Panc1 (cell line): ENCODE data around the gene ZNF599. TPM values are rescaled to one million over a fixed set of nuclear protein-coding genes. Genes with fewer than 3 reads are reported as not detected.

Experiments
- ATAC-seq: fragments of 200-7000 bp; cut with Tn5 transposase; 2 replicates; pipeline ENCODE4 v1.9.1; 2020; ENCODE audit warnings: mild to moderate bottlenecking, moderate library complexity
- BruUV-seq: library from RNA; stranded (reverse); fragments of 400-500 nt; replicated peaks from 2 replicates; lab custom pipeline; 2021; lab: Mats Ljungman, UMichigan
- CTCF ChIA-PET: fragments of 300-600 bp; sonication (Branson Sonifier 250); formaldehyde crosslinking; loops from one replicate; lab custom pipeline; 2022; ENCODE audit warnings: antibody characterized with exemption; lab: Charles Lee
- POLR2A ChIA-PET: fragments of 300-600 bp; sonication (Branson Sonifier 250); formaldehyde crosslinking; loops from one replicate; lab custom pipeline; 2022; ENCODE audit warnings: antibody characterized with exemption; lab: Charles Lee
- DNase-seq: peaks from one replicate; pipeline ENCODE4 v3.0.0-alpha.2; 2010; ENCODE audit warnings: low read depth, low spot score
- H3K27ac ChIP-seq: 2 replicates; pipeline ENCODE4 v1.5.1; 2011; ENCODE audit warnings: mild to moderate bottlenecking, low read length, inconsistent platforms
- H3K27me3 ChIP-seq: fragments of 200-500 bp; sonication (Bioruptor generic); 2 replicates; pipeline ENCODE4 v1.6.0; 2014; ENCODE audit warnings: low read length, inconsistent platforms; ENCODE audit not compliant: control insufficient read depth, insufficient read depth
- H3K36me3 ChIP-seq: fragments of 200-500 bp; sonication (Bioruptor generic); 2 replicates; pipeline ENCODE4 v1.5.1; 2014; ENCODE audit warnings: inconsistent platforms, mild to moderate bottlenecking, low read length, moderate library complexity; ENCODE audit not compliant: control insufficient read depth, insufficient read depth
- H3K4me1 ChIP-seq: 2 replicates; pipeline ENCODE4 v1.5.1; 2011; ENCODE audit warnings: inconsistent platforms, mild to moderate bottlenecking, low read length, moderate library complexity; ENCODE audit not compliant: control insufficient read depth, insufficient read depth
- H3K4me3 ChIP-seq, 2 experiments: 2 replicates each; pipeline ENCODE4 v1.5.1; 2011 to 2012; ENCODE audit warnings: low read depth in 2 of 2, low read length in 2 of 2, mild to moderate bottlenecking in 2 of 2, inconsistent platforms in 1 of 2, moderate library complexity in 1 of 2
- H3K9me3 ChIP-seq: fragments of 200-500 bp; sonication (Bioruptor generic); 2 replicates; pipeline ENCODE4 v1.5.1; 2014; ENCODE audit warnings: low read depth, mild to moderate bottlenecking, inconsistent platforms, low read length, moderate library complexity; ENCODE audit not compliant: control insufficient read depth, insufficient read depth
- CTCF ChIP-seq: fragments of 450-650 bp; IDR thresholded peaks from 2 replicates; pipeline ENCODE4 v1.5.1; 2017; ENCODE audit warnings: mild to moderate bottlenecking
- POLR2AphosphoS5 ChIP-seq: IDR thresholded peaks from 2 replicates; pipeline ENCODE4 v1.6.1; 2012; ENCODE audit warnings: mild to moderate bottlenecking, low read depth, low read length, moderate library complexity
- REST ChIP-seq, 2 experiments: IDR thresholded peaks; 2 replicates each; pipeline ENCODE4 v1.6.1; 2011 to 2012; ENCODE audit warnings: low read depth in 2 of 2, control low read depth in 1 of 2, low read length in 1 of 2, mild to moderate bottlenecking in 1 of 2, moderate library complexity in 1 of 2; ENCODE audit not compliant: insufficient read depth in 1 of 2
- SIN3A ChIP-seq: IDR thresholded peaks from 2 replicates; pipeline ENCODE4 v1.6.1; 2012; ENCODE audit warnings: low read depth, mild to moderate bottlenecking, low read length, moderate library complexity, borderline replicate concordance; ENCODE audit not compliant: insufficient read depth
- TCF7L2 ChIP-seq: IDR thresholded peaks from 2 replicates; pipeline ENCODE4 v1.6.1; 2011; ENCODE audit warnings: mild to moderate bottlenecking, low read depth, low read length, inconsistent platforms
- in situ Hi-C: cut with HindIII; loops from 2 replicates; pipeline ENCODE4 v1.10.0; 2016; ENCODE audit warnings: low sequenced_read_pairs, low pct_unique_long_range_greater_than_20kb
- intact Hi-C: fragments of 100-400 bp; cut with micrococcal nuclease; formaldehyde crosslinking; loops from one replicate; pipeline ENCODE4 v1.10.0; 2022; ENCODE audit not compliant: unreplicated experiment
- total RNA-seq: library from RNA; stranded (reverse); gene quantifications from one replicate; pipeline ENCODE4 v1.2.1, GENCODE V29; 2021; ENCODE audit not compliant: unreplicated experiment

Gene ZNF599
- total RNA-seq, 1 experiment from 2014 or later: 8.2 TPM

GRCh38 chr19:34757441-34757840 lies 15.6 kb downstream of the ZNF599 start:
- Histone ChIP-seq H3K4me1 (no peaks in the 10 kb centered on the region), H3K4me3 (no peak overlapping the region), H3K27me3 (no peaks in the 10 kb centered on the region), H3K27ac (no peak overlapping the region), H3K36me3 (no peaks in the 10 kb centered on the region), H3K9me3 (peaks cover 86% of the 10 kb centered on the region)
- no peak for TF ChIP-seq POLR2AphosphoS5
- TF ChIP-seq CTCF: no peak
- no peak for TF ChIP-seq SIN3A
- no peak for TF ChIP-seq REST (IDR thresholded peaks at IDR 0.05; ENCODE audit: insufficient read depth in 1 of 2, low read depth in 2 of 2, low read length in 1 of 2)
- no peak for TF ChIP-seq TCF7L2
- intact Hi-C loops (no loop called here), in situ Hi-C loops (no loop called here)
- no peak for DNase-seq
- no TSS peak for BruUV-seq
- CTCF ChIA-PET: no interaction called here
- POLR2A ChIA-PET: no interaction called here
- no peak for ATAC-seq

- in situ Hi-C loops: no loop called here
- no peak overlapping the region for H3K27ac ChIP-seq
- H3K36me3 ChIP-seq: peaks cover 4% of the 10 kb centered on the region
- no peaks in the 10 kb centered on the region for H3K4me1 ChIP-seq
- intact Hi-C loops: no loop called here
- no TSS peak for BruUV-seq
- H3K4me3 ChIP-seq: no peak overlapping the region
- ChIA-PET POLR2A (no interaction called here), CTCF (no interaction called here)
- peaks cover 40% of the 10 kb centered on the region for H3K9me3 ChIP-seq
- H3K27me3 ChIP-seq: no peaks in the 10 kb centered on the region
- no peak for TF ChIP-seq REST (IDR thresholded peaks at IDR 0.05; ENCODE audit: insufficient read depth in 1 of 2, low read depth in 2 of 2, low read length in 1 of 2)
- TF ChIP-seq POLR2AphosphoS5: no peak
- TF ChIP-seq TCF7L2: no peak
- TF ChIP-seq CTCF: no peak
- no peak for TF ChIP-seq SIN3A
- DNase-seq (no peak), ATAC-seq (no peak)
These were observed 27.9 kb downstream of the ZNF599 start for GRCh38 chr19:34744896-34745690.
